GM06990 (cell line): ENCODE results near the gene SCNN1A.

Experiments used
- DNase-seq: peaks from one replicate; pipeline ENCODE4 v3.0.0-alpha.2; 2011; ENCODE audit not compliant: insufficient read length; ENCODE audit errors: extremely low read depth
- H3K27me3 ChIP-seq: replicated peaks from 2 replicates; pipeline ENCODE4 v1.6.0; 2011; ENCODE audit warnings: low read length; ENCODE audit not compliant: control insufficient read depth, insufficient read depth
- H3K36me3 ChIP-seq: 2 replicates; pipeline ENCODE4 v1.5.1; 2011; ENCODE audit warnings: low read length; ENCODE audit not compliant: control insufficient read depth, insufficient read depth
- H3K4me3 ChIP-seq: replicated peaks from 2 replicates; pipeline ENCODE4 v1.5.1; 2011; ENCODE audit warnings: low read depth, mild to moderate bottlenecking, control low read depth, low read length
- TF ChIP-seq, protein P1 (sequence below): IDR thresholded peaks from 2 replicates; pipeline ENCODE4 v1.5.1; 2011; ENCODE audit warnings: low read length, control low read depth, mild to moderate bottlenecking, inconsistent platforms; ENCODE audit not compliant: insufficient read depth, poor library complexity, severe bottlenecking

Gene SCNN1A

DNA sequence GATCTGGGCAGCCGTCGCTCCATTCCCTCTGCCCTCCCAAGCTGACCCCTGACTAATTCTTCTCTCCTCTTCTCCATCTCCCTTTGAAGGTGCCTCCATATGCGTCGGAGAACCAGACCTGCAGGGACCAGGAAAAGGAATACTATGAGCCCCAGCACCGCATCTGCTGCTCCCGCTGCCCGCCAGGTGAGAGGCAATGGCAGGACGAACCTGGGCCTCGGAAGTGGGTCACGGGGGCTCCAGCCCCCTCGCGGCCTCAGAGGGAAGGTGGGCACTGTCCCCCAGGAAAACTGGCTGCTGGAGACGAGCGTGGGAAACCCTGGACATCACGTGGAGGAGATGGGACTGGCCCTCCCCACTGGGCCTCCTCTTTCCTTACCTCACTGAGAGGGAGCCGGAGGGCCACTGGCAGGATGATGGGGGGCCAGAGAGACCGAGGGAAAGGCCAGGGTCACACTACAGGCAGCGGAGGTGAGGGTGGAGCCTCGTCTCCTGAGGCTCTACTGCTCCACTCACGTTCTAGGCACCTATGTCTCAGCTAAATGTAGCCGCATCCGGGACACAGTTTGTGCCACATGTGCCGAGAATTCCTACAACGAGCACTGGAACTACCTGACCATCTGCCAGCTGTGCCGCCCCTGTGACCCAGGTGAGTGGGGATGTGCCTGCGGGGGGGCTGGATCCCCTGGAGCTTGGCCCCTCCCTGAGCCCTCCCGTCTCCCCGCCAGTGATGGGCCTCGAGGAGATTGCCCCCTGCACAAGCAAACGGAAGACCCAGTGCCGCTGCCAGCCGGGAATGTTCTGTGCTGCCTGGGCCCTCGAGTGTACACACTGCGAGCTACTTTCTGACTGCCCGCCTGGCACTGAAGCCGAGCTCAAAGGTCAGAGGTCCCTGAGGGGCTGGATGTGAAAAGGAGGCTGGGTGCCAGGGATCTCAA lies 9.4 kb upstream of the SCNN1A start:
- TF ChIP-seq, protein P1, sequence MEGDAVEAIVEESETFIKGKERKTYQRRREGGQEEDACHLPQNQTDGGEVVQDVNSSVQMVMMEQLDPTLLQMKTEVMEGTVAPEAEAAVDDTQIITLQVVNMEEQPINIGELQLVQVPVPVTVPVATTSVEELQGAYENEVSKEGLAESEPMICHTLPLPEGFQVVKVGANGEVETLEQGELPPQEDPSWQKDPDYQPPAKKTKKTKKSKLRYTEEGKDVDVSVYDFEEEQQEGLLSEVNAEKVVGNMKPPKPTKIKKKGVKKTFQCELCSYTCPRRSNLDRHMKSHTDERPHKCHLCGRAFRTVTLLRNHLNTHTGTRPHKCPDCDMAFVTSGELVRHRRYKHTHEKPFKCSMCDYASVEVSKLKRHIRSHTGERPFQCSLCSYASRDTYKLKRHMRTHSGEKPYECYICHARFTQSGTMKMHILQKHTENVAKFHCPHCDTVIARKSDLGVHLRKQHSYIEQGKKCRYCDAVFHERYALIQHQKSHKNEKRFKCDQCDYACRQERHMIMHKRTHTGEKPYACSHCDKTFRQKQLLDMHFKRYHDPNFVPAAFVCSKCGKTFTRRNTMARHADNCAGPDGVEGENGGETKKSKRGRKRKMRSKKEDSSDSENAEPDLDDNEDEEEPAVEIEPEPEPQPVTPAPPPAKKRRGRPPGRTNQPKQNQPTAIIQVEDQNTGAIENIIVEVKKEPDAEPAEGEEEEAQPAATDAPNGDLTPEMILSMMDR, result no peak
- H3K4me3 ChIP-seq, result no peak overlapping the region

DNA sequence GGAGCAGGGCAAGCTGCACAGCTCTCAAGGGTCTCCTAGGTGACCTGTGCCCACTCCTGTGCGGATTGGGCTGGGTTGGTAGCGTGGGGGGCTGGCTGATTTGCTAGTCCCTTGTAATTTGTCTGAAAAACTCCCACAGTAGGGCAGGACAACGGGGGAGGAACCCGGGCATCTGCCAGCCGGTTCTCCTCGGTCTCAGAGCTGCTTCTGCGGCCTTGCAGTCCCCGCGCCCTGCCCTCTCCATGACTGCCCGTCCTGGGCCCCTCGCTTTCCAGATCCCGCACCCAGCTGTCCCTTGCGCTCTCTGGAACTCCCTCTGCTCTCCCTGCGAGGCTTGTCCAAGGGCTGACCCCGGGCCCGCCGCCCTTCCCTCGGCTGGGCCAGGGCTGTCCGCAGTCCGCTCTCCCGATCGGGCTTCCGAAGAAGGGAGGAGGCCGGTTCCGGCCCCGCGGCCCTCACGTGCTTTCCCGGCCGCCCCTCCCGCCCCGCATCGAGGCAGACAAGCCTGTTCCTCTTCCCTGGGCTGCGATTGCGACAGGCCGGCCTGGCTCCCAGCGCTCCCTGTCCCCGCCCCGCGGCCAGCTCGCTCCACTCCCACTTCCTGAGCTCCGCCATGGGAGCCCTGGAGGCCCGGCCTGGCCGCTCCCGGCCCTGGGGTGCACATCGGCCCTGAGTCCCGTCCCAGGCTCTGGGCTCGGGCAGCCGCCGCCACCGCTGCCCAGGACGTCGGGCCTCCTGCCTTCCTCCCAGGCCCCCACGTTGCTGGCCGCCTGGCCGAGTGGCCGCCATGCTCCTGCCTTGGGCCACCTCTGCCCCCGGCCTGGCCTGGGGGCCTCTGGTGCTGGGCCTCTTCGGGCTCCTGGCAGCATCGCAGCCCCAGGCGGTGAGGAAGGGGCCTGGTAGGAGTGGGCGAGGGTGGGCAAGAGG lies 8.5 kb upstream of the SCNN1A start, which contains the start of gene LTBR:
TSS of gene LTBR (plus strand) at position 591 of the 927 bp plus-strand sequence. CDS start at position 788, 197 bp downstream.
- no peaks in the 10 kb centered on the region for H3K36me3 ChIP-seq
- H3K27me3 ChIP-seq, result peaks cover 6% of the 10 kb centered on the region
- no peak for DNase-seq
- TF ChIP-seq, protein P1, result no peak
- H3K4me3 ChIP-seq, result no peak within 1 kb of the TSS

More for the DNA sequence above, 9.4 kb upstream of the SCNN1A start:
- DNase-seq, result no peak
- H3K36me3 ChIP-seq, result no peaks in the 10 kb centered on the region
- peaks cover 6% of the 10 kb centered on the region for H3K27me3 ChIP-seq

- Histone ChIP-seq H3K27me3 (peaks cover 6% of the 10 kb centered on the region), H3K36me3 (no peaks in the 10 kb centered on the region), H3K4me3 (no peak overlapping the region)
- TF ChIP-seq, protein P1, result no peak
- DNase-seq, result no peak
Observed at GRCh38 chr12:6382982-6383381, 7.6 kb upstream of the SCNN1A start.

DNA sequence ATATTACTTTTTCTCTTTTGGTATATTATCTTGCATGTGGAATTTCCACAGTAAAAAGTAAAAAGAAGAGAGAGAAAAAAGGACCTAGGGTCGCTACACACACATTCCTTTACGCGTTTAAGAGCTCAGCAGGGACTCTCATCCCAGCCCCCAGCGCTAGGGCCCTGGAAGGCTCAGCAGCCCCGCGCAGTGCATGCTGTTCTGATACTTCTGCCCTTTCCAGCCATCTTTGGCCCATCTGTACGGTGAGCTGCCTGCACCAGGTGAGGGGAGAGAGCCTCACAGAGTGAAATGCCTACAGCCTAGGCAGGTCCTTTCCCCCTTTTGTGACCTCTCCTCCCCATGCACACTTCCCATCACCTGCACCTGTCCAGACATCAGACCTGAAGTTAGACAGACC lies 7.0 kb upstream of the SCNN1A start:
- TF ChIP-seq, protein P1, result no peak
- Histone ChIP-seq H3K27me3 (peaks cover 6% of the 10 kb centered on the region), H3K4me3 (no peak overlapping the region), H3K36me3 (no peaks in the 10 kb centered on the region)
- no peak for DNase-seq

DNA sequence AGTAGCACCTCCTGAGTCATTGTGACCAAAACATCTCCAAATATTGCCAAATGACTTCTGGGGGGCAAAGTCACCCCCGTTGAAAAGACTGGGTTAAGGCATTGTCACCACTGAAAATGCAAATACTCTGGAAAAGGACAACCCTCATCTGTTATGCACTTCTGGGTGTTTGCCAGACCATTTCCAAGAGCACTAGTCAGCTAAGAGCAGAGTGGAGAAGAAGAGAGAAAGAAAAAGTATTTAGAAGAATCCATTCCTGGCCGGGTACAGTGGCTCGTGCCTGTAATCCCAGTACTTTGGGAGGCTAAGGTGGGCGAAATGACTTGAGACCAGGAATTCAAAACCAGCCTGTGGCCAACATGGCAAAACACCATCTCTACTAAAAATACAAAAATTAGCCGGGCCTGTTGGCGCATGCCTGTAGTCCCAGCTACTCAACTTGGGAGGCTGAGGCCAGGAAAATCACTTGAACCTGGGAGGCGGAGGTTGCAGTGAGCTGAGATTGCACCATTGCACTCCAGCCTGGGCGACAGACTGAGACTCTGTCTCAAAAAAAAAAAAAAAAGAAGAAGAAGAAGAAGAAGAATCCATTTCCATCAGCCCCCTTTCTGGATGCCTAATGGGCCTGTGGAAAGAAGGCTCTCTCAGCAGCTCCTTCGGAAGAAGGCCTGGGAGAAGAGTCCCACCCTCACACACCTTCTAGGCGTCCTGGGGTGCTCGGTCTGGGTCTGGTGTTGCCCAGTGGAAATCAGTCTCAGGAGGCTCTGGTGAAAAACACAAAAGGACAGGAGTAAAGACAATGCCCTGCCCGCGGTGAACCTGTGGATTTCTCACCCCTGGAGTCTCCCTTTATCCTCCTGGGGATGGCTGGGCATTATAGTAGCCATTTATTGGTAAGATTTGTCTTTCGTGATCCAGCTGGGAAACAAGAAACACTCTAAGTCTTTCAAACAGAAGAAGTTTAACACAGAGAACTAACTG lies 5.1 kb upstream of the SCNN1A start:
- TF ChIP-seq, protein P1, result no peak
- no peak for DNase-seq
- H3K27me3 ChIP-seq, result peaks cover 6% of the 10 kb centered on the region
- H3K4me3 ChIP-seq, result no peak overlapping the region
- H3K36me3 ChIP-seq, result no peaks in the 10 kb centered on the region
